ENCODE data around the gene MRPL28. TPM values are rescaled to one million over a fixed set of nuclear protein-coding genes. Genes with fewer than 3 reads are reported as not detected.

MRPL28 gene
- total RNA-seq, 1 experiment from 2014 or later, result 61.4 TPM

- TF ChIP-seq YY1 (IDR thresholded peaks at IDR 0.05; ENCODE audit: extremely low read depth, insufficient replicate concordance, low read depth, low read length) (no peak), EZH2phosphoT487 (IDR thresholded peaks at IDR 0.05; ENCODE audit: borderline replicate concordance) (no peak), MAX (IDR thresholded peaks at IDR 0.05) (no peak), SRF (IDR thresholded peaks at IDR 0.05; ENCODE audit: low read depth) (no peak), FOSL1 (IDR thresholded peaks at IDR 0.05; ENCODE audit: low read depth) (no peak)
Measured at GRCh38 chr16:320206-320605, 50.1 kb downstream of the MRPL28 start (continued).

GRCh38 chr16:318628-319027 is 51.7 kb downstream of the MRPL28 start:
- no peak overlapping the region for H3K9ac ChIP-seq (ENCODE audit: low read length)
- DNase-seq (ENCODE audit: low read depth, low spot score) (no peak), ATAC-seq (peak; percentile 73)
- H3K79me2 ChIP-seq (ENCODE audit: insufficient read depth, low read length), result peaks cover 36% of the 10 kb centered on the region
- RAD21 ChIA-PET (ENCODE audit: low non-redundant PET in 1 of 2, low total read pairs in 2 of 2, uncharacterized antibody in 2 of 2, unreplicated experiment in 2 of 2), result no interaction called here
- H3K27ac ChIP-seq (ENCODE audit: low read depth, low read length), result no peak overlapping the region
- CTCF ChIA-PET, result no interaction called here
- H3K9me3 ChIP-seq (ENCODE audit: control insufficient read depth in 1 of 2, insufficient read depth in 1 of 2, low read depth in 1 of 2, low read length in 2 of 2), result no peaks in the 10 kb centered on the region
- intact Hi-C loops (cut with micrococcal nuclease), result no loop called here
- TF ChIP-seq RAD21 (IDR thresholded peaks at IDR 0.05; ENCODE audit: low read depth) (peak; percentile 25; the same call in 1 of the 2 replicates), POLR2A (IDR thresholded peaks at IDR 0.05; ENCODE audit: borderline replicate concordance, extremely low read depth, insufficient read depth, insufficient read length) (no peak), CTCF (IDR thresholded peaks at IDR 0.05 in 2 of 3, conservative IDR thresholded peaks at IDR 0.05 in 1 of 3; ENCODE audit: borderline replicate concordance in 1 of 3, insufficient read depth in 1 of 3, low read depth in 2 of 3, low read length in 2 of 3) (peak in 2 of 3 experiments; percentile 32 to 39; a peak in 3 of 6 replicates)
- no peak overlapping the region for H3K4me2 ChIP-seq (ENCODE audit: low read length)
- no peak overlapping the region for H2AFZ ChIP-seq (ENCODE audit: low read depth, low read length, poor library complexity, severe bottlenecking)
- no peaks in the 10 kb centered on the region for H3K4me1 ChIP-seq (ENCODE audit: control insufficient read depth in 1 of 2, insufficient read depth in 2 of 2, low read length in 2 of 2)
- no peaks in the 10 kb centered on the region for H3K9me2 ChIP-seq (ENCODE audit: insufficient read depth)
- H3K36me3 ChIP-seq (ENCODE audit: control insufficient read depth in 1 of 2, insufficient read depth in 2 of 2, low read length in 2 of 2), result no peaks in the 10 kb centered on the region
- no peaks in the 10 kb centered on the region for H3K27me3 ChIP-seq (ENCODE audit: insufficient read depth, low read length)
- BruUV-seq (replicated peaks), result no TSS peak
- POLR2A ChIA-PET, result no interaction called here
- no peaks in the 10 kb centered on the region for H4K20me1 ChIP-seq (ENCODE audit: insufficient read depth)
- H3K4me3 ChIP-seq (replicated peaks in 1 of 2; ENCODE audit: low read depth in 1 of 2, low read length in 2 of 2), result no peak overlapping the region

Measured in HCT116 (cell line).